ENCODE data around the gene TPT1.

The TPT1 gene

GRCh38 chr13:45333251-45333976 lies 7.6 kb downstream of the TPT1 start:
- DNase-seq: no peak

- no peak for DNase-seq
Observed at GRCh38 chr13:45332831-45333219, 8.2 kb downstream of the TPT1 start.

GRCh38 chr13:45332036-45332830 lies 8.8 kb downstream of the TPT1 start:
- no peak for DNase-seq

GRCh38 chr13:45331692-45332035 lies 9.3 kb downstream of the TPT1 start:
- DNase-seq: no peak

- no peak for DNase-seq
Observed at GRCh38 chr13:45331123-45331619, 9.8 kb downstream of the TPT1 start.

- DNase-seq: no peak
Observed at GRCh38 chr13:45328661-45329111, 12.3 kb downstream of the TPT1 start.

- no peak for DNase-seq
Observed at GRCh38 chr13:45327253-45327955, 13.6 kb downstream of the TPT1 start.

GRCh38 chr13:45325806-45326205 lies 15.2 kb downstream of the TPT1 start:
- no peak for DNase-seq

GRCh38 chr13:45320876-45321629 lies 19.9 kb downstream of the TPT1 start:
- DNase-seq: no peak

GRCh38 chr13:45316996-45317395 lies 24.0 kb downstream of the TPT1 start:
- DNase-seq: no peak

- DNase-seq: no peak
Observed at GRCh38 chr13:45316338-45316737, 24.6 kb downstream of the TPT1 start.

GRCh38 chr13:45315520-45316167 lies 25.3 kb downstream of the TPT1 start:
- DNase-seq: no peak

GRCh38 chr13:45314822-45315221 lies 26.2 kb downstream of the TPT1 start:
- DNase-seq: no peak

- DNase-seq: no peak
Observed at GRCh38 chr13:45310341-45311131, 30.4 kb downstream of the TPT1 start.

GRCh38 chr13:45306966-45307365 lies 34.0 kb downstream of the TPT1 start:
- no peak for DNase-seq

GRCh38 chr13:45305079-45305478 lies 35.9 kb downstream of the TPT1 start:
- no peak for DNase-seq

GRCh38 chr13:45303866-45304265 lies 37.1 kb downstream of the TPT1 start:
- DNase-seq: no peak

- no peak for DNase-seq
Observed at GRCh38 chr13:45303026-45303425, 38.0 kb downstream of the TPT1 start.

- DNase-seq: no peak
Observed at GRCh38 chr13:45302507-45302906, 38.5 kb downstream of the TPT1 start.

GRCh38 chr13:45301263-45301662 lies 39.7 kb downstream of the TPT1 start:
- no peak for DNase-seq

GRCh38 chr13:45300190-45300985 lies 40.6 kb downstream of the TPT1 start:
- no peak for DNase-seq
